T-helper 2 cell (primary cell): ENCODE measurements around the gene OR2A12.
"Not testable (repeated sequence)": the region's sequence is repeated elsewhere in the genome, so short reads cannot be mapped to it uniquely, and the experiment has no call there.

Experiments used
- DNase-seq, 5 experiments: peaks; one replicate each; pipeline versions ENCODE4 v3.0.0 to v3.0.0-alpha.2; 2012 to 2022

OR2A12 gene

DNA sequence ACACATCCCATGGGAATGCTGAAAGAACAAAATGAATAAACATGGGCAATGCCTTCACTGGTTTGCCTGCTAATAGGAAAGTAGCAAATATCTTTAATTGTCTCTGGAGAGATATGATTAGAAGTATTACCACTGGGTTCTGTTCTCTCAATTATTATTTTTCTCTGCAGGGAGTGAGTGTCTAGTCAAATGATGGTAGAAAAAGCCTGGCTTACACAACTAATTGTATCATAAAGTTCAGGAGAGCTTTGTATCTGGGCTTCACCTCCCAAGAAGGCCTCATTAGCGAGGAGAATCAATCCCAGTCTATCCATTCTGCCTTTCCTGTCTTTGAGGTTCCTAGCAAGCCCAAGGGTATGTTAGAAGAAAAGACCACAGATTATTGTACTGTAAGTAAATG, 36.8 kb downstream of the OR2A12 start, which contains the start of gene OR2A14:
Gene OR2A14 (plus strand): TSS at position 301 of the 400 bp plus-strand sequence. CDS start 5,937 bp downstream, outside the sequence.
- DNase-seq = no peak

DNA sequence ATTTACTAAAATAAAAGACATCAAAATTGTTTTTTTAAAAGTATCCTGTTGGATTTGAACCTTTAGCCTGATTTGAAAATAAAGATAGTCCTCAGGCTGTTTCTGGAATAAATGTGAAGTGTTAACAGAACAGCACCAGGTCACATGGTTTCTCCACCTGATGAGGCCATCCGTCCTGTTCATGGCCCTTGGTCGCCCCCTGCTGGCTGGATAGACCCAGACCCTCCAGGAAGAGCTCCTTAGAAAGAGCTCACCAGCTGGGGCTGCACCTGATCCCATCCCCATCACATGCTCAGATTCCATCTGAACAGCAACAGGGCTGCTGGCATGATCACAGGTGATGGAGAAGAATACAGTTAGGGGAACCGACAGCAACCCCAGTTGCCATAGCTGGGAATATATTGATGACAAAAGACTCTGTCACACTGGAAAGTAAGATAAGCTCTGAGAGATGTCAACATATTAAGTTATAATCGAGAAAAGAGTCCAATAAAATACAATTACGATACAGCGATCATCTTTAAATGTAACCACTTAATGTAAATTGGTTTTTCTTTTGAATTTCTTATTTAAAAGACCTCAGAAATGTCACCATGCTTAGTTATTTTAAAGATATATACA, 41.7 kb downstream of the OR2A12 start:
- peak; percentile 46 to 80 (median 77) for DNase-seq

DNA sequence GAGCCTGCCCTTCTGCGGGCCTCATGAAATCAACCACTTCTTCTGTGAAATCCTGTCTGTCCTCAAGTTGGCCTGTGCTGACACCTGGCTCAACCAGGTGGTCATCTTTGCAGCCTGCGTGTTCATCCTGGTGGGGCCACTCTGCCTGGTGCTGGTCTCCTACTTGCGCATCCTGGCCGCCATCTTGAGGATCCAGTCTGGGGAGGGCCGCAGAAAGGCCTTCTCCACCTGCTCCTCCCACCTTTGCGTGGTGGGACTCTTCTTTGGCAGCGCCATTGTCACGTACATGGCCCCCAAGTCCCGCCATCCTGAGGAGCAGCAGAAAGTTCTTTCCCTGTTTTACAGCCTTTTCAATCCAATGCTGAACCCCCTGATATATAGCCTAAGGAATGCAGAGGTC, 43.5 kb downstream of the OR2A12 start:
- not testable (repeated sequence) for DNase-seq

DNA sequence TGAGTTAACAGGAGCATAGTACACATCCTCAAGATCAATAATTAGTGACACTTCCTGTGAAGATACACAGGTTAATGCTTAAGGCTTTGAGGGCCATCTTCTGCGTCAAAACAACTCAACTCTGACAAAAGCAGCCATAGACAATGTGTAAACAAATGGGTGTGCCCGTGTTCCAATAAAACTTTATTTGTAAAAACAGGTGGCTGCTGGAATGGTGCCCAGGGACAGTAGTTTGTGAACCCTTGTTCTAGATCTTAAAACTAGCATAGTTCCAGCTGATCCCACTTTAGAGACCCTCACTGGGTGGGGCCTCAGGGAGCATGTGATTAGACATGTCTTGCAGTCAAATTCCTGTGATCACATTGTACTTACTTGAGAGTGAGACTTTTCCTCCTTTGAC, 44.7 kb downstream of the OR2A12 start:
- no peak for DNase-seq

- no peak for DNase-seq
These were observed 46.2 kb downstream of the OR2A12 start for GRCh38 chr7:144132262-144132661.

DNA sequence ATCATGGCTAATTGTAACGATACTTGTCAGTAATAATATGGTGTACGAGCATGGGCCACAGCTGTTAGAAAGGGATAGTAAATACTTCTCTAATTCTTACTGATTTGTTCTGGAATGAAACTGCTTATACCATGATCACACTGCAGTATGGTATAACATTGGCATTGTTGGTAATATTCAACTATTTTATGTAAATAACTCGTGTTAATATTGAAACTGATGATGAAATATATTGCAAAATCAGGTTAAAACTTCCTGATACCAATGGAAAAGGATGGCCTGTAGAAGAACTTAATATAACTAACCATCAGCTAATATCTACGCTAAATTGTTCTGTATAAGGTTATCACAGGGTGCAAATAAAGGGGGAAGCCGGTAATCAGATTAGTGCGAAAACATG, 47.2 kb downstream of the OR2A12 start:
- no peak for DNase-seq

GRCh38 chr7:144134116-144134515, 48.0 kb downstream of the OR2A12 start:
- DNase-seq = no peak

DNA sequence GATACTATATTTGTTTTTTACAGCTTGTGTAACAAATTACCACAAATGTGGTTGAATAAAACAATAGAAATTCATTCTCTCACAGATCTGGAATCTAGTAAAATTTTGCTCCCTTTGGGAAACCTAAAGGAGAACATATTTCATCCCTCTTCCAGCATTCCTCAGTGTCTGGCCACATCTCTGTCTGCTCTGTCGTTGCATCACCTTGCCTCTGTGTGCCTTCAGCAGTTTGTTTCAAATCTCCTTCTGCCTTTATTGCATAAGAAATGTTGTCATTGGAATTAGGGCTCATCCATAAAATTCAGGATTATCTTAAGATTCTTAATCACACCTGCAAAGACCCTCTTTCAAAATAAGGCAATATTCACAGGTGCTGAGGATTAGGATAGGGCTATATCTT, 51.4 kb downstream of the OR2A12 start:
- DNase-seq = no peak

DNA sequence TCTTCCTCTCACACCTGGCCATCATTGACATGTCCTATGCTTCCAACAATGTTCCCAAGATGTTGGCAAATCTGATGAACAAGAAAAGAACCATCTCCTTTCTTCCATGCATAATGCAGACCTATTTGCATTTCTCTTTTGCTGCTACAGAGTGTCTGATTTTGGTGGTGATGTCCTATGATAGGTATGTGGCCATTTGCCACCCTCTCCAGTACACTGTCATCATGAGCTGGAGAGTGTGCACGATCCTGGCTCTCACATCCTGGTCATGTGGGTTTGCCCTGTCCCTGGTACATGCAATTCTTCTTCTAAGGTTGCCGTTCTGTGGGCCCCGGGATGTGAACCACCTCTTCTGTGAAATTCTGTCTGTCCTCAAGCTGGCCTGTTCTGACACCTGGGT, 56.1 kb downstream of the OR2A12 start:
- no peak for DNase-seq

DNA sequence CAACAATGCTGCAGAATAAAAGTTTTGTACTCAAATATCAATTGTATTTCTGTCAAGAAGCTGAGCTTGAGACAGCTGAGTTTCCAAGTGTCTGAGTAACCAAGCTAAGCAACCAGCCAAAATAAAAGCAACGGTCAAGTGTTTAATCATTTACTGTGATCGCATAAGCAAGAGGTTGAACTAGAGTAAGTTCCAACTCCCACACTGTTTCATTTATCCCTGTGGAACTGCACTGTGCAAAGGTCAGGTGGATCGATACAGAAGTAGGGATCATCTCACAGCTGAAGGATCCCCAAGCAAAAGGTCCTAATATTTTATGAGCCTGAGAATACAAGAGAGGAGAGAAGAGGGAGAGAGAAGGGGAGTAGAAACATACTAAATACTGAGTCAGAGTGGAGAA, 58.3 kb downstream of the OR2A12 start:
- DNase-seq = no peak

- DNase-seq = no peak
These were observed 62.2 kb downstream of the OR2A12 start for GRCh38 chr7:144148224-144148827.
